Right hindlimb (tissue), 1 donor: ENCODE results near the gene TTC13.
A peak's percentile ranks its signal among the peaks of the same experiment; 100 is the strongest.
"Not testable (repeated sequence)": the region's sequence is repeated elsewhere in the genome, so short reads cannot be mapped to it uniquely, and the experiment has no call there.

ENCODE experiments used
- DNase-seq: peaks from one replicate; pipeline ENCODE4 v3.0.0-alpha.2; 2018

The TTC13 gene, protein sequence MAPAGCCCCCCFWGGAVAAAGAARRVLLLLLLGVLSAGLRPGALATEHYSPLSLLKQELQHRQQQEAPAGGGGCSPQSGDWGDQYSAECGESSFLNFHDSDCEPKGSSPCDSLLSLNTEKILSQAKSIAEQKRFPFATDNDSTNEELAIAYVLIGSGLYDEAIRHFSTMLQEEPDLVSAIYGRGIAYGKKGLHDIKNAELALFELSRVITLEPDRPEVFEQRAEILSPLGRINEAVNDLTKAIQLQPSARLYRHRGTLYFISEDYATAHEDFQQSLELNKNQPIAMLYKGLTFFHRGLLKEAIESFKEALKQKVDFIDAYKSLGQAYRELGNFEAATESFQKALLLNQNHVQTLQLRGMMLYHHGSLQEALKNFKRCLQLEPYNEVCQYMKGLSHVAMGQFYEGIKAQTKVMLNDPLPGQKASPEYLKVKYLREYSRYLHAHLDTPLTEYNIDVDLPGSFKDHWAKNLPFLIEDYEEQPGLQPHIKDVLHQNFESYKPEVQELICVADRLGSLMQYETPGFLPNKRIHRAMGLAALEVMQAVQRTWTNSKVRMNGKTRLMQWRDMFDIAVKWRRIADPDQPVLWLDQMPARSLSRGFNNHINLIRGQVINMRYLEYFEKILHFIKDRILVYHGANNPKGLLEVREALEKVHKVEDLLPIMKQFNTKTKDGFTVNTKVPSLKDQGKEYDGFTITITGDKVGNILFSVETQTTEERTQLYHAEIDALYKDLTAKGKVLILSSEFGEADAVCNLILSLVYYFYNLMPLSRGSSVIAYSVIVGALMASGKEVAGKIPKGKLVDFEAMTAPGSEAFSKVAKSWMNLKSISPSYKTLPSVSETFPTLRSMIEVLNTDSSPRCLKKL

DNA sequence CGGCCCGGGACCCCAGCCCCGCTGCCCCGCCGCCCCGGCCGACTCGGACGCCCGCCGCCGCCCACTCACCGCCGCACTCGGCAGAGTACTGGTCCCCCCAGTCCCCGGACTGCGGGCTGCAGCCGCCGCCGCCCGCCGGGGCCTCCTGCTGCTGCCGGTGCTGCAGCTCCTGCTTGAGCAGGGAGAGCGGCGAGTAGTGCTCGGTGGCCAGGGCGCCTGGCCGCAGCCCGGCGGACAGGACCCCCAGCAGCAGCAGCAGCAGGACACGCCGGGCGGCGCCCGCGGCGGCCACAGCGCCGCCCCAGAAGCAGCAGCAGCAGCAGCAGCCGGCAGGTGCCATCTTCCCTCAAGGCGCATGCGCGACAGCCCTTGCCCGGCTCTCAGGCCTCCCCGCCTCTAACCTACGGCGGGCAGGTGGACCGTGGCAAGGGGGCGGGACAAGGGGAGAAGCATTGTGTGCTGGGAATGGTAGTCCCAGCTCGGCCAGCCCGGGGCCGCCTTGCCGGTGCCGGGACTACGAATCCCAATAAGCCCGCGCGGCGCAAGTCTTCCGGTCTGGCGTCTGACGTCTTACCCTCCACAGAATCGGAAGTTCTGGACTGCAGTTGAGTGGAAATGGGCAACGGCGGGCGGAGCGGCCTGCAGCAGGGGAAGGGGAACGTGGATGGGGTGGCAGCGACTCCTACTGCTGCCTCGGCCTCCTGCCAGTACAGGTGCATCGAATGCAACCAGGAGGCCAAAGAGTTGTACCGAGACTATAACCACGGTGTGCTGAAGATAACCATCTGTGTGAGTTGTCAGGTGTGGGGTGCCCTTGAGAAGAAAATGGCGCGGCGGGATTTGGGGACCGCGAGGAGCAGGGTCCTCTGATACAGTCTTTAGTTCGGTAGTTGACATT is at the start of gene TTC13, which contains the start of gene ARV1:
TSS of gene TTC13 (minus strand) at position 371 of the 898 bp plus-strand sequence. CDS start at position 340, 31 bp downstream.
TSS of gene ARV1 (plus strand) at position 604 of the 898 bp plus-strand sequence. CDS start at position 616, 12 bp downstream.
- DNase-seq = peak; percentile 99

GRCh38 chr1:231027971-231028370 is 49.3 kb upstream of the TTC13 start:
- no peak for DNase-seq

GRCh38 chr1:231027136-231027925 is 48.7 kb upstream of the TTC13 start:
- no peak for DNase-seq

DNA sequence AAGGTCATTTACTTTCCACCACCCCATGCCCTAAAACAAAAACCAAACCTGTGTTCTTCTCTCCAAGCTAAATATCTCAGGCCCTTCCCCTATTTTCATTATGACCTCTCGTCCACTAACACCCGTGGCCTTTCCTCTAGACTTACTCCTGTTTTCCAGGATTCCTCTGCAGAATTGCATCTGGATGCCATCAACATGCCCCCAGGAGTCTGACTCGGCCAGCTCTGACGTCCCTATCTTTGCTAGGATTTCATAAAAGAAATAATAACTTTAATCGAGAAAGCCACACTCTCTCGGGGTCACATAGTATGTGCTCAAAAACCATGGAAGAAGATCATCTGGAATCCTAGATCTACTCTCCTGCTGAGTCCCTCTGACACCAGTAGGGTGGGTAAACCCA is 47.9 kb upstream of the TTC13 start:
- no peak for DNase-seq

DNA sequence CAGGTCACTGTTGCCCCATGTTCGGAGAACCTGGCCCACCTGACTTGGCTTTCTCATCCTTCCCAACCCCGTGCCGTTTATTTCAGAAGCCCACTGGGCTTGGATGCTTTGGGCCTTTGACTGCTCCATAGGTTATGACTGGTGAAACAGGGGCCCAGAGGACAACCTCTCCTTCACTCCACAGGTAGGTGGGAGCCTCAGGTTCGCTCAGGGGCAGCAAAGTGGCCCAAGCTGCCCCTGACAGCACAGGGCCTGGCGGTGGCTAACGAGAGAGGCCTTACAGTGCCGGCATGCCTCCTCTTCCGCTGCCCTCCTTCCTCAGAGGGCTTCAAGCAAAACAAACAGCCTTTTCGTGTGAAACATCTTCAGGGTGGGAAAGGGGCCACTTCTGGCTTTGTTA is 44.5 kb upstream of the TTC13 start:
- DNase-seq = no peak

- not testable (repeated sequence) for DNase-seq
Measured at GRCh38 chr1:231022543-231022942, 43.9 kb upstream of the TTC13 start.

DNA sequence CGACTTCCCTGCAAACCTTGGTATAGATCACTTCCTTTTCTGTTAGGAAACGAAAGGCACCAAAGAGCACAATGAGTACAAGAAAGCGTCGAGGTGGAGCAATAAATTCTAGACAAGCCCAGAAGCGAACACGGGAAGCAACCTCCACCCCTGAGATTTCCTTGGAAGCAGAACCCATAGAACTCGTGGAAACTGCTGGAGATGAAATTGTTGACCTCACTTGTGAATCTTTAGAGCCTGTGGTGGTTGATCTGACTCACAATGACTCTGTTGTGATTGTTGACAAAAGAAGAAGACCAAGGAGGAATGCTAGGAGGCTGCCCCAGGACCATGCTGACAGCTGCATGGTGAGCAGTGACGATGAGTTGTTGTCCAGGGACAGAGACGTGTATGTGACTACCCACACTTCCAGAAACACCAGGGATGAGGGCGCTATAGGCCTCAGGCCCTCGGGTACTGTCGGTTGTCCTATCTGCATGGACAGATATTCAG is 42.9 kb upstream of the TTC13 start:
- DNase-seq = no peak

- DNase-seq = no peak
Measured at GRCh38 chr1:231020816-231021215, 42.2 kb upstream of the TTC13 start.

DNA sequence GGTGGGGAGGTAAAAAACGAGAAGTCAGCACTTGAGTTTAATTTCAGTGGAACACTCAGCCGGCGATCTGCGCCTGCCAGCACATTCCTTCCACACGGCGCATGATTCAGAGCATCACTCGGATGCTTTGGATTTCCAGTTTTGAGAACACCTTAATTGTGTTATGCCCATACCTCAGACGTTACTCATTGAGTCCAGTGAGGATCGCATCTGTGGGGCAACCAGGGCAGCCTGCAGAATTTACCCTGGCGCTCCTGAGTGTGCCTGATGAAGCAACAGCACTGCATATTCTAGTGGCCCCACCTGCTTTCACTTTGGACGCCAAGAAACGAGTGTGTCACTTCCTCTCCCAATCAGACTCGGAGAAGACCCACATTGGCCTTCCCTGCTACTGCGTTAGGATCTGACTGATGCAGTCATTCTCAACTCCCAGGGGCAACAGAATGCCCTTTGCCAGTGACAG is 41.5 kb upstream of the TTC13 start:
- DNase-seq = no peak

DNA sequence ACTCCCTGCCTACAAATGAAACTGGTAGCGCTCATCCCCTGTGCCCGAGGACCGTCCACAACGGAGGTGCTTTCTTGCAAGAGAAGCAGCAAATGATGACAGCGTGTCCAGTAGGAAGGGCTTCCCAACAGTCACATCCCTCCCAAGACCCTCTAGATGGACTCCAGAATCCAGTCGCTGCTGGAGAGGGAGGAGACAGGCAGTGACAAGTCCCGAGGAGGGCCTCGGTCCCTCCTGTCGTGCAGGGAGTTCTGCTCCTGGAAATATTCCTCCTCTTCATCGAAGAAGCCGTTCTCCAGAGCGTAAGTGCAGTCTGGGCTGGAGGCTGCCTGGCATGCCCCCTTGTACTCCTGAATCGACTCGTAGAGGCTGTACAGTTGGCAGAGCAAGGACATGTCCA is 41.0 kb upstream of the TTC13 start:
- no peak for DNase-seq

DNA sequence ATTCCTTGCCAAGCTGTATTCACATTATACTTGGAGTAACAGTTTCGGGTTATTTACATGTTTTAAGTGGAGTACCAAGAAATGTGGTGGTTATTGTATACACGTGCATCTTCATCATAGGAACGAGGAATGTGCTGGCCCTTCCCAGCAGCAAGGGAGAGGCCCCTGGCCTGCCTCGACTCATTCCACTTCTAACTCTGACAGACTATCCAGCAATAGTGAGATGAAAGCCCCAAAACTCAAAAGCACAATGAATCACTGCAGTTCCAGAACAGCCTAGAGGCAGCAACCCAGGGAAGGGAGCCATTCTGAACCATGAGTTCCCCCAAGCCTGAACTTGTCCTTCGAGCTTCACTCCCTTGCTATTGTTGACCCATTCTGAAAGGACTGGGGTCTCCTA is 38.3 kb upstream of the TTC13 start:
- no peak for DNase-seq

DNA sequence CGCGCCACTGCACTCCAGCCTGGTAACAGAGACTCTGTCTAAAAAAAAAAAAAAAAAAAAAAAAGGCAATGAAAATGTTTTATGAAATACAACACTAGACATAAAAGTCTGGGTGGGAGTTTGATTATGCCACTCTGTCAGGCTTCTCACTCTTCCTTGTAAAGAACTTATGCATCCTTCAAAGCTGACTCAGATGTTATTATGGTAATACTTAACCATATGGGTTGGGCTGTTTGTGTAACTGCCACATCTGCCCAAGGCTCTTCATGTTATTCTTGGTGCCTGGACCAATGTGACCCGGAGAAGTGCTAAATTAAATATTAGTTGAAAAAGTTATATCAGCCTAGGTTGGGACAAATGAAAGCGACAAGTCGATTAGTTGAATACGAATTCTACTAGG is 37.6 kb upstream of the TTC13 start:
- DNase-seq = no peak

DNA sequence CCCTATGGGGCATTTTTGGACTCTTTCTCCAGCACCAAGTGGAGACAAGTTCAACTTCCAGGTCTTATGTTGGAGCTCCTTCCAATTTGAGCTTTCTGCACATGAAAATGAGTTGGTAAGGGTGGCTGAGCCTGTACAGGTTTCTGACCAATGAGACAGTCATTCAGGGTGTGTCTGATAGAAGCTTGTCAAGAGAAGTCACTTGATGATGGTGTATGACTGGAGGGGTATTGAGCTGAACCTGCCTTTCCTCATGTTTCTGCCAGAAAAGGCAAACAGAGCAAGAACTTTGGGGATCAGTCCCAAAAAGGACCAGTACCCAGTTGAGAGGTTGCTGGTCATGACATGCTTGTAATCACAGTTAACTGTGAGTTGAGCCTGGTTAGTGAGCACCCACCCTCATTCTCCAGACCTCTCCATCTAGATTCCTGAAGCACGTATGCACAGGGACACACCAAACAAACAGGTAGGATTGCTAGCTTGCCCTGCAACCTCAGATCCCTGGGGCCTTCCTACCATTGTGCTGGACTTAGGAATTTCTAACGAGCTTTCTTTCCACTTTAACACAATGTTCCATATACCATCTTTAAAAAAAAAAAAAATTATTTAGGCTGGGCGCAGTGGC is 34.8 kb upstream of the TTC13 start:
- no peak for DNase-seq

DNA sequence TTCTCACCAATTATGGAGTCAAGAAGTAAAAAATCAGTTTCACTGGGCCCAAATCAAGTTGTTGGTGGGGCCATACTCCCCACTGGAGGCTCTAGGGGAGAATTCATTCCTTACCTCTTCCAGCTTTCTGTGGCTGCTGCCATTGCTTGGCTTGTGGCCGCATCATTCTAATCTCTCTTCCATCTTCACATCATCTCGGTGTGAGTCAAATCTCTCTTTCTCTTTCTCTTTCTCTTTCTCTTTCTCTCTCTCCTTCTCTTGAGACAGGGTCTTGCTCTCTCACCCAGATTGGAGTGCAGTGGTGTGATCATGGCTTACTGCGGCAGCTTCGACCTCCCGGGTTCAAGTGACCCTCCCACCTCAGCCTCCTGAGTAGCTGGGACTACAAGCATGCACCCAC is 33.3 kb upstream of the TTC13 start:
- no peak for DNase-seq

DNA sequence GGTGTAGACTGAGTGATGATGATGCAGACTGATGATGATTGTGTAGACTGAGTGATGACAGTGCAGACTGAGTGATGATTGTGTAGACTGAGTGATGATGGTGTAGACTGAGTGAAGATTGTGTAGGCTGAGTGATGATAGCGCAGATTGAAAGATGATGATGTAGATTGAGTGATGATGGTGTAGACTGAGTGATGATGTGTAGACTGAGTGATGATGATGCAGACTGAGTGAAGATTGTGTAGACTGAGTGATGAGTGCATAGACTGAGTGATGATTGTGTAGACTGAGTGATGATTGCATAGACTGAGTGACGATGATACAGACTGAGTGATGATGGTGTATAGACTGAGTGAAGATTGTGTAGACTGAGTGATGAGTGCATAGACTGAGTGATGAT is 32.7 kb upstream of the TTC13 start:
- no peak for DNase-seq

- not testable (repeated sequence) for DNase-seq
Measured at GRCh38 chr1:231007535-231007934, 28.9 kb upstream of the TTC13 start.

DNA sequence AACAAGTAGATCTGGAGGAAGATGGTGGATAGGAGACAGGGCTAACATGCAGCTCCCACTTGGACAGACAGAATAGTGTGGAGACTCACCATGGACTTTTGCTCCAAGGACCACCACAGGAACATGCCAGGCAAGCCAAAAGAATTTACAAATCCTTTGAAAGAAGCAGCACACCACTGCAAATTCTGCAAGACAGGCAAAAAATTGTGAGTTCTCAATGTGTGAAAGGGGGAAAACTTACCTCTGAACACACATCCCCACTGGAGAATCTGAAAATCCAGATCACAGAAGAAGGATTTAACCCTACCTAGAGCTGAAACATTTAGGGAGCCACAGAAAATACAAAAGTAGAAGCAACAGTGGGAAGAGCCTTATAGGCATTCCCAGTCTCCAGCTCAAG is 23.2 kb upstream of the TTC13 start:
- DNase-seq = no peak

- no peak for DNase-seq
Measured at GRCh38 chr1:231000639-231001038, 22.0 kb upstream of the TTC13 start.

GRCh38 chr1:231000201-231000600 is 21.5 kb upstream of the TTC13 start:
- DNase-seq = no peak

GRCh38 chr1:230994860-230995259 is 16.2 kb upstream of the TTC13 start:
- no peak for DNase-seq

- no peak for DNase-seq
Measured at GRCh38 chr1:230992100-230992774, 13.6 kb upstream of the TTC13 start.
